Calu3 (cell line): Measurements from ENCODE around the gene DIS3L2. TPM values are rescaled to one million over a fixed set of nuclear protein-coding genes. Genes with fewer than 3 reads are reported as not detected.

Source experiments
- BruUV-seq: library from RNA; stranded (reverse); fragments of 400-500 nt; replicated peaks from 2 replicates; lab custom pipeline; 2021; lab: Mats Ljungman, UMichigan
- CTCF ChIA-PET: fragments of 300-600 bp; sonication (Branson Sonifier 250); formaldehyde crosslinking; loops from one replicate; lab custom pipeline; 2022; ENCODE audit warnings: antibody characterized with exemption; lab: Charles Lee
- DNase-seq: peaks from one replicate; pipeline ENCODE4 v3.0.0; 2022
- H3K27ac Mint-ChIP-seq: one replicate; pipeline ENCODE4 v1.8.0; 2022; ENCODE audit warnings: mixed read lengths; ENCODE audit not compliant: unreplicated experiment
- H3K27me3 Mint-ChIP-seq: one replicate; pipeline ENCODE4 v1.8.0; 2022; ENCODE audit warnings: mixed read lengths; ENCODE audit not compliant: unreplicated experiment
- H3K36me3 Mint-ChIP-seq: one replicate; pipeline ENCODE4 v1.8.0; 2022; ENCODE audit warnings: mild to moderate bottlenecking, moderate library complexity, mixed read lengths; ENCODE audit not compliant: insufficient read depth, unreplicated experiment
- H3K4me1 Mint-ChIP-seq: one replicate; pipeline ENCODE4 v1.8.0; 2022; ENCODE audit warnings: mild to moderate bottlenecking, low read depth, mixed read lengths; ENCODE audit not compliant: unreplicated experiment
- H3K4me3 Mint-ChIP-seq: one replicate; pipeline ENCODE4 v1.8.0; 2022; ENCODE audit warnings: mild to moderate bottlenecking, low read depth, moderate library complexity, mixed read lengths; ENCODE audit not compliant: unreplicated experiment
- H3K9me3 Mint-ChIP-seq: one replicate; pipeline ENCODE4 v1.8.0; 2022; ENCODE audit warnings: low read depth, mixed read lengths; ENCODE audit not compliant: unreplicated experiment
- intact Hi-C: fragments of 100-400 bp; cut with micrococcal nuclease; formaldehyde crosslinking; loops from one replicate; pipeline ENCODE4 v1.10.0; 2022; ENCODE audit not compliant: unreplicated experiment
- total RNA-seq: library from RNA; stranded (reverse); gene quantifications from 2 replicates; pipeline ENCODE4 v1.2.3, GENCODE V29; 2022
- TF ChIP-seq, protein P1 (sequence below): fragments of 200-600 bp; IDR thresholded peaks from one replicate; pipeline ENCODE4 v1.8.0; 2022; ENCODE audit warnings: antibody characterized with exemption; ENCODE audit not compliant: unreplicated experiment

DIS3L2 gene
- total RNA-seq, 1 experiment from 2014 or later, result 46.0 TPM

DNA sequence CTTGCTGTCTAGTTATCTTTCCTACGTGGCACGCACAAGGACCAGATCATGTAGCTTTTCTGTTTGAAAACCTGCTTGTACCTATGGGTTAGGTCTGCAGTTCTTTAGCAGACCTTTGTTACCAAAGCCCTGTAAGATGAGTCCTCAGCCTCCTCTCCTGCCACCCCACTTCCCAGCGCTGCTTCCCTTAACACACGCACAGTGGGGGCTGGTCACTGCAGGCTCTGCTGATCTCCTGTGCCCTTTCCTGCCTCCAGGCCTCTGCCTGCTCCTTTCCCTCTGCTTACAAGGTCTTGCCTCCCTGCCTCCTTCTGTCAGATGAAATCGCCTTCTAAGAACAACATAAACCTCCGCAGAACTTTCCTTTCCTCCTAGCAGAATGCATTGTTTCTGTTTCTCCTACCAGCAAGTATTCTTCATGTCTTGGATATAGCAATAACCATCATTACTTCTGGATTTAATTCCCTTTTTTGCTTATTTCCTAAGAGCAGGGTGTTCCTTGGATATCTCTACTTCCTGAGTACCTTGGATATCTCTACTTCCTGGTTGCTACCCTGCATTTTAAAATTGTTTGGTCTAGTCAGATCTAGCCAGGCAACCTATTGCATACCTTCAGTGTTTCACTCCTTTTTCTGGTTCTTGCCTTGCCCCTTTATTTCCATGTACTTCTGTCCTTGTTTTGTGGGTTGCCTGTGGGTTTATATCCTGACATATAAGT, 257.4 kb downstream of the DIS3L2 start:
- no TSS peak for BruUV-seq
- Mint-ChIP-seq H3K4me1 (no peaks in the 10 kb centered on the region), H3K27ac (no peak overlapping the region), H3K36me3 (no peaks in the 10 kb centered on the region), H3K4me3 (no peak overlapping the region), H3K27me3 (no peaks in the 10 kb centered on the region), H3K9me3 (no peaks in the 10 kb centered on the region)
- TF ChIP-seq, protein P1, sequence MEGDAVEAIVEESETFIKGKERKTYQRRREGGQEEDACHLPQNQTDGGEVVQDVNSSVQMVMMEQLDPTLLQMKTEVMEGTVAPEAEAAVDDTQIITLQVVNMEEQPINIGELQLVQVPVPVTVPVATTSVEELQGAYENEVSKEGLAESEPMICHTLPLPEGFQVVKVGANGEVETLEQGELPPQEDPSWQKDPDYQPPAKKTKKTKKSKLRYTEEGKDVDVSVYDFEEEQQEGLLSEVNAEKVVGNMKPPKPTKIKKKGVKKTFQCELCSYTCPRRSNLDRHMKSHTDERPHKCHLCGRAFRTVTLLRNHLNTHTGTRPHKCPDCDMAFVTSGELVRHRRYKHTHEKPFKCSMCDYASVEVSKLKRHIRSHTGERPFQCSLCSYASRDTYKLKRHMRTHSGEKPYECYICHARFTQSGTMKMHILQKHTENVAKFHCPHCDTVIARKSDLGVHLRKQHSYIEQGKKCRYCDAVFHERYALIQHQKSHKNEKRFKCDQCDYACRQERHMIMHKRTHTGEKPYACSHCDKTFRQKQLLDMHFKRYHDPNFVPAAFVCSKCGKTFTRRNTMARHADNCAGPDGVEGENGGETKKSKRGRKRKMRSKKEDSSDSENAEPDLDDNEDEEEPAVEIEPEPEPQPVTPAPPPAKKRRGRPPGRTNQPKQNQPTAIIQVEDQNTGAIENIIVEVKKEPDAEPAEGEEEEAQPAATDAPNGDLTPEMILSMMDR, result no peak
- no peak for DNase-seq
- CTCF ChIA-PET, result no interaction called here
- intact Hi-C loops, result no loop called here

- Mint-ChIP-seq H3K9me3 (no peaks in the 10 kb centered on the region), H3K4me1 (no peaks in the 10 kb centered on the region), H3K27me3 (no peaks in the 10 kb centered on the region), H3K36me3 (no peaks in the 10 kb centered on the region), H3K4me3 (no peak overlapping the region), H3K27ac (no peak overlapping the region)
- TF ChIP-seq, protein P1, result no peak
- BruUV-seq, result no TSS peak
- CTCF ChIA-PET, result no interaction called here
- DNase-seq, result no peak
- intact Hi-C loops, result no loop called here
Measured at GRCh38 chr2:232219496-232219870, 258.0 kb downstream of the DIS3L2 start.

- Mint-ChIP-seq H3K27me3 (no peaks in the 10 kb centered on the region), H3K36me3 (no peaks in the 10 kb centered on the region), H3K4me3 (no peak overlapping the region), H3K4me1 (no peaks in the 10 kb centered on the region), H3K27ac (no peak overlapping the region), H3K9me3 (no peaks in the 10 kb centered on the region)
- DNase-seq, result no peak
- intact Hi-C loops, result no loop called here
- CTCF ChIA-PET, result no interaction called here
- TF ChIP-seq, protein P1, result no peak
- no TSS peak for BruUV-seq
Measured at GRCh38 chr2:232219932-232220331, 258.4 kb downstream of the DIS3L2 start.

GRCh38 chr2:232225429-232225828, 263.9 kb downstream of the DIS3L2 start:
- BruUV-seq, result no TSS peak

More at GRCh38 chr2:232225429-232225828, 263.9 kb downstream of the DIS3L2 start:
- H3K27ac Mint-ChIP-seq, result no peak overlapping the region
- no peaks in the 10 kb centered on the region for H3K4me1 Mint-ChIP-seq
- H3K4me3 Mint-ChIP-seq, result no peak overlapping the region
- DNase-seq, result no peak
- intact Hi-C loops, result no loop called here
- TF ChIP-seq, protein P1, result no peak
- H3K36me3 Mint-ChIP-seq, result no peaks in the 10 kb centered on the region
- no peaks in the 10 kb centered on the region for H3K9me3 Mint-ChIP-seq
- CTCF ChIA-PET, result no interaction called here
- no peaks in the 10 kb centered on the region for H3K27me3 Mint-ChIP-seq
